GM06990 (cell line): Measurements from ENCODE around the gene ZNF771.
"Not testable (repeated sequence)": the region's sequence is repeated elsewhere in the genome, so short reads cannot be mapped to it uniquely, and the experiment has no call there.

Experiments
- DNase-seq: peaks from one replicate; pipeline ENCODE4 v3.0.0-alpha.2; 2011; ENCODE audit not compliant: insufficient read length; ENCODE audit errors: extremely low read depth
- H3K27me3 ChIP-seq: replicated peaks from 2 replicates; pipeline ENCODE4 v1.6.0; 2011; ENCODE audit warnings: low read length; ENCODE audit not compliant: control insufficient read depth, insufficient read depth
- H3K36me3 ChIP-seq: 2 replicates; pipeline ENCODE4 v1.5.1; 2011; ENCODE audit warnings: low read length; ENCODE audit not compliant: control insufficient read depth, insufficient read depth
- H3K4me3 ChIP-seq: replicated peaks from 2 replicates; pipeline ENCODE4 v1.5.1; 2011; ENCODE audit warnings: low read depth, mild to moderate bottlenecking, control low read depth, low read length
- CTCF ChIP-seq: IDR thresholded peaks from 2 replicates; pipeline ENCODE4 v1.5.1; 2011; ENCODE audit warnings: low read length, control low read depth, mild to moderate bottlenecking, inconsistent platforms; ENCODE audit not compliant: insufficient read depth, poor library complexity, severe bottlenecking

Gene ZNF771

GRCh38 chr16:30458561-30459394 lies 51.4 kb downstream of the ZNF771 start:
- TF ChIP-seq CTCF, result no peak
- Histone ChIP-seq H3K36me3 (no peaks in the 10 kb centered on the region), H3K4me3 (no peak overlapping the region; the same call in 1 of the 2 replicates), H3K27me3 (no peaks in the 10 kb centered on the region)
- peak; percentile 90 for DNase-seq

GRCh38 chr16:30459456-30459855 lies 52.0 kb downstream of the ZNF771 start:
- Histone ChIP-seq H3K36me3 (no peaks in the 10 kb centered on the region), H3K27me3 (no peaks in the 10 kb centered on the region), H3K4me3 (no peak overlapping the region)
- TF ChIP-seq CTCF, result no peak
- DNase-seq, result no peak

- DNase-seq, H3K27me3 ChIP-seq, H3K36me3 ChIP-seq, H3K4me3 ChIP-seq: not testable (repeated sequence)
Measured at GRCh38 chr16:30461426-30461825, 54.0 kb downstream of the ZNF771 start.

- no peak for DNase-seq
Measured at GRCh38 chr16:30464078-30464477, 56.7 kb downstream of the ZNF771 start.

More at GRCh38 chr16:30464078-30464477, 56.7 kb downstream of the ZNF771 start:
- TF ChIP-seq CTCF, result no peak
- H3K4me3 ChIP-seq, result no peak overlapping the region
- H3K27me3 ChIP-seq, result no peaks in the 10 kb centered on the region
- no peaks in the 10 kb centered on the region for H3K36me3 ChIP-seq
